ENCODE results near the gene CYSTM1. TPM values are rescaled to one million over a fixed set of nuclear protein-coding genes. Genes with fewer than 3 reads are reported as not detected.

Gene CYSTM1
- total RNA-seq, 1 experiment from 2014 or later = 43.3 TPM

DNA sequence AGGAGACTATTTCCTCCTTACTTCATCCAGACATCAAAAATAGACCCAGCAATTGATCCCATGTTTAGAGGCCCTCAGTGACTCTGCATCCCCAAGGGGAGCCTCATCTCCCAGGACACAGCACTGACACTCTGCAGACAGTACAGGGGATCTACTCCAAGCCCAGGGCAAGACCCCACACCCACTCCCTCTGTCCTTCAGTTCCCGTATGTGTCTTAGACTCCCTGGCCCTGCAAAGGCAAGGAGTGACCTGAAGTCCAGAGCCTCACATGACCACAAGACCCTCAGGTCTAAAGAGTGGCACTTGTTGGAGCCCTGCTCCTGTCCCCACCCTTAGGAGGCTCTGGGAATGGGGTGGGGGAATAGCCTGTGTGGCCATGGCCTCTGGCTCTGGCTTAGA, 27.5 kb upstream of the CYSTM1 start:
- Histone ChIP-seq H3K27me3 (ENCODE audit: low read length) (no peaks in the 10 kb centered on the region), H3K4me1 (ENCODE audit: insufficient read depth, low read length) (no peaks in the 10 kb centered on the region), H3K27ac (ENCODE audit: low read length) (no peak overlapping the region), H3K4me2 (ENCODE audit: low read length) (no peak overlapping the region), H3F3A (ENCODE audit: low read length, unreplicated experiment) (no peaks in the 10 kb centered on the region), H3K4me3 (ENCODE audit: low read length) (no peak overlapping the region), H3K9me3 (ENCODE audit: low read length) (no peaks in the 10 kb centered on the region), H2AFZ (ENCODE audit: low read length) (no peak overlapping the region), H3K9me2 (replicated peaks; ENCODE audit: low read length) (no peaks in the 10 kb centered on the region), H3K36me3 (ENCODE audit: low read depth, low read length) (no peaks in the 10 kb centered on the region), H4K20me1 (ENCODE audit: low read length) (no peaks in the 10 kb centered on the region), H3K79me2 (ENCODE audit: low read length) (no peaks in the 10 kb centered on the region), H3K9ac (ENCODE audit: low read length) (no peak overlapping the region)
- DNase-seq (no peak), ATAC-seq (no peak)
- intact Hi-C loops (cut with micrococcal nuclease) = no loop called here
- CTCF ChIA-PET = no interaction called here
- BruUV-seq (replicated peaks) = no TSS peak
- TF ChIP-seq EZH2phosphoT487 (IDR thresholded peaks at IDR 0.05; ENCODE audit: borderline replicate concordance, low read length) = no peak
- TF ChIP-seq, protein P1, sequence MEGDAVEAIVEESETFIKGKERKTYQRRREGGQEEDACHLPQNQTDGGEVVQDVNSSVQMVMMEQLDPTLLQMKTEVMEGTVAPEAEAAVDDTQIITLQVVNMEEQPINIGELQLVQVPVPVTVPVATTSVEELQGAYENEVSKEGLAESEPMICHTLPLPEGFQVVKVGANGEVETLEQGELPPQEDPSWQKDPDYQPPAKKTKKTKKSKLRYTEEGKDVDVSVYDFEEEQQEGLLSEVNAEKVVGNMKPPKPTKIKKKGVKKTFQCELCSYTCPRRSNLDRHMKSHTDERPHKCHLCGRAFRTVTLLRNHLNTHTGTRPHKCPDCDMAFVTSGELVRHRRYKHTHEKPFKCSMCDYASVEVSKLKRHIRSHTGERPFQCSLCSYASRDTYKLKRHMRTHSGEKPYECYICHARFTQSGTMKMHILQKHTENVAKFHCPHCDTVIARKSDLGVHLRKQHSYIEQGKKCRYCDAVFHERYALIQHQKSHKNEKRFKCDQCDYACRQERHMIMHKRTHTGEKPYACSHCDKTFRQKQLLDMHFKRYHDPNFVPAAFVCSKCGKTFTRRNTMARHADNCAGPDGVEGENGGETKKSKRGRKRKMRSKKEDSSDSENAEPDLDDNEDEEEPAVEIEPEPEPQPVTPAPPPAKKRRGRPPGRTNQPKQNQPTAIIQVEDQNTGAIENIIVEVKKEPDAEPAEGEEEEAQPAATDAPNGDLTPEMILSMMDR (conservative IDR thresholded peaks at IDR 0.05; ENCODE audit: low read depth, low read length) = no peak
- TF ChIP-seq EZH2 (IDR thresholded peaks at IDR 0.05; ENCODE audit: low read length, unreplicated experiment) = no peak
- POLR2A ChIA-PET (ENCODE audit: unreplicated experiment) = interaction anchor here (0.6 kb wide), 1 partner anchor 586 kb away, joined by 6 read pairs; the partner anchor contains the start of gene UBE2D2

DNA sequence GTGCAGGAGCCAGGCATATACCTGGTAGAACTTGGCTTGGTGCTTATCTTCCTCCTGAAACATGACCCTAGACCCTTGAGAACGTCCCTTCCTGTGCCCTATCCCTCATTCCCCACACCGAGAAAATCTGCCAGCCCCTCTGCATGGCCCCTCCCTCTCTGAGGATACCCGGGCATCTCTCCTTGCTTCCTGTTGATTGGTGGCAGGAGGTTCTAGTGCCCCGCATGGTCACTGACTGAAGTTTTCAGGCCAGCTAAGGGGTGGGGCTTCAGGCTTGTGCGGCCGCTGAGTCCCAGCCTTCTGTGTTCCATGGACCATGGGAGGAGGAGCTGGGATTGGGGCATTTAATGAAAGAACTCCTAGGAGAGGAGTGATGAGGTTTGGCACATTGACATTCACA, 26.5 kb upstream of the CYSTM1 start:
- no peaks in the 10 kb centered on the region for H4K20me1 ChIP-seq (ENCODE audit: low read length)
- ATAC-seq = no peak; the same call in 1 of the 2 replicates
- no peak overlapping the region for H3K9ac ChIP-seq (ENCODE audit: low read length)
- no peaks in the 10 kb centered on the region for H3F3A ChIP-seq (ENCODE audit: low read length, unreplicated experiment)
- no peak for DNase-seq
- no peaks in the 10 kb centered on the region for H3K4me1 ChIP-seq (ENCODE audit: insufficient read depth, low read length)
- H3K4me2 ChIP-seq (ENCODE audit: low read length) = no peak overlapping the region
- H3K9me2 ChIP-seq (replicated peaks; ENCODE audit: low read length) = no peaks in the 10 kb centered on the region
- H3K27me3 ChIP-seq (ENCODE audit: low read length) = no peaks in the 10 kb centered on the region
- no peak overlapping the region for H2AFZ ChIP-seq (ENCODE audit: low read length)
- no peaks in the 10 kb centered on the region for H3K36me3 ChIP-seq (ENCODE audit: low read depth, low read length)
- ChIA-PET CTCF (no interaction called here), POLR2A (ENCODE audit: unreplicated experiment) (no interaction called here)
- BruUV-seq (replicated peaks) = no TSS peak
- no peaks in the 10 kb centered on the region for H3K79me2 ChIP-seq (ENCODE audit: low read length)
- TF ChIP-seq, protein P1 (conservative IDR thresholded peaks at IDR 0.05; ENCODE audit: low read depth, low read length) = no peak
- TF ChIP-seq EZH2phosphoT487 (IDR thresholded peaks at IDR 0.05; ENCODE audit: borderline replicate concordance, low read length) (no peak), EZH2 (IDR thresholded peaks at IDR 0.05; ENCODE audit: low read length, unreplicated experiment) (no peak)
- H3K27ac ChIP-seq (ENCODE audit: low read length) = no peak overlapping the region
- intact Hi-C loops (cut with micrococcal nuclease) = no loop called here
- H3K4me3 ChIP-seq (ENCODE audit: low read length) = no peak overlapping the region
- no peaks in the 10 kb centered on the region for H3K9me3 ChIP-seq (ENCODE audit: low read length)

DNA sequence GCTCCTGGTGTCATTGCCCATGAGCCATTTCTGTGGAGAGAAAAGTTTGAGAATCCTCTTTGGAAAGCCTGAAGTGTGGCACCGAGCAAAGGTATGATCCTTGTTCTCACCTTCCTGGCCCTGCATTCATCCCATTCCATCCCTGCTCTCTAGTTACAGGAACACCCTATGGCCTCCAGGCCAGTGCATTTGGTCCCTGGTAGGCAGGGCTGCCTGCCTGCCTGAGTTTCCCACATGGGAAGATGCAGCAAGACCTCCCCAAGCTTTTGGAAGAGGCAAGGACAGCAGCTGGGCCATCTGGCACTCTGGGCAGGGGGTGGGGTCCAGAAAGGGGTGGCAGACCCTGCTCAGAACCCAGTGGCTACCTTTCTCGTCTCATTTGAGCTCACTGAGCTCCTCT, 24.8 kb upstream of the CYSTM1 start:
- H3K9me3 ChIP-seq (ENCODE audit: low read length) = no peaks in the 10 kb centered on the region

More for the DNA sequence above, 24.8 kb upstream of the CYSTM1 start:
- Histone ChIP-seq H3K4me3 (ENCODE audit: low read length) (no peak overlapping the region), H3K79me2 (ENCODE audit: low read length) (no peaks in the 10 kb centered on the region), H3K36me3 (ENCODE audit: low read depth, low read length) (no peaks in the 10 kb centered on the region), H4K20me1 (ENCODE audit: low read length) (no peaks in the 10 kb centered on the region), H3K4me1 (ENCODE audit: insufficient read depth, low read length) (no peaks in the 10 kb centered on the region), H3F3A (ENCODE audit: low read length, unreplicated experiment) (no peaks in the 10 kb centered on the region), H2AFZ (ENCODE audit: low read length) (no peak overlapping the region), H3K9me2 (replicated peaks; ENCODE audit: low read length) (no peaks in the 10 kb centered on the region), H3K9ac (ENCODE audit: low read length) (no peak overlapping the region), H3K4me2 (ENCODE audit: low read length) (no peak overlapping the region), H3K27me3 (ENCODE audit: low read length) (no peaks in the 10 kb centered on the region), H3K27ac (ENCODE audit: low read length) (no peak overlapping the region)
- no peak for TF ChIP-seq EZH2 (IDR thresholded peaks at IDR 0.05; ENCODE audit: low read length, unreplicated experiment)
- no peak for TF ChIP-seq EZH2phosphoT487 (IDR thresholded peaks at IDR 0.05; ENCODE audit: borderline replicate concordance, low read length)
- TF ChIP-seq, protein P1 (conservative IDR thresholded peaks at IDR 0.05; ENCODE audit: low read depth, low read length) = no peak
- ChIA-PET POLR2A (ENCODE audit: unreplicated experiment) (interaction anchor here (0.7 kb wide), 1 partner anchor 51 kb away, joined by 4 read pairs; no protein-coding TSS in a partner anchor), CTCF (no interaction called here)
- DNase-seq (no peak), ATAC-seq (no peak)
- intact Hi-C loops (cut with micrococcal nuclease) = no loop called here
- no TSS peak for BruUV-seq (replicated peaks)
